Ascending aorta (tissue), 2 donors: ENCODE measurements around the gene SLC26A8. TPM values are rescaled to one million over a fixed set of nuclear protein-coding genes. Genes with fewer than 3 reads are reported as not detected.

Source experiments
- DNase-seq, 2 donors: peaks; one replicate each; pipeline ENCODE4 v3.0.0-alpha.2; 2019; ENCODE audit warnings: low spot score in 2 of 2
- H3K27ac ChIP-seq, 2 donors: fragments of 200-600 bp; sonication (generic); one replicate each; pipeline ENCODE4 v1.5.1; 2016 to 2017; ENCODE audit warnings: mild to moderate bottlenecking in 1 of 2
- H3K27me3 ChIP-seq: fragments of 200-600 bp; sonication (generic); one replicate; pipeline ENCODE4 v1.5.1; 2017
- H3K36me3 ChIP-seq, 2 donors: fragments of 200-600 bp; sonication (generic); one replicate each; pipeline ENCODE4 v1.5.1; 2016
- H3K4me1 ChIP-seq, 2 donors: fragments of 200-600 bp; sonication (generic); one replicate each; pipeline ENCODE4 v1.5.1; 2016 to 2017; ENCODE audit warnings: mild to moderate bottlenecking in 1 of 2
- H3K4me3 ChIP-seq, 2 donors: fragments of 200-600 bp; sonication (generic); one replicate each; pipeline ENCODE4 v1.5.1; 2016 to 2017; ENCODE audit warnings: mild to moderate bottlenecking in 1 of 2
- H3K9me3 ChIP-seq, 2 donors: fragments of 200-600 bp; sonication (generic); one replicate each; pipeline ENCODE4 v1.5.1; 2016
- intact Hi-C: fragments of 100-400 bp; cut with DNase I; formaldehyde crosslinking; loops from one replicate; pipeline ENCODE4 v1.15.1; 2023
- total RNA-seq: library from RNA; depleted of rRNA; stranded (reverse); fragments of >200 nt; gene quantifications from one replicate; pipeline ENCODE4 v1.1.0, GENCODE V29; 2016
- TF ChIP-seq, protein P1 (sequence below), 3 experiments: fragments of 200-600 bp in 2 of 3; fragments of 450-650 bp in 1 of 3; sonication (generic) in 2 of 3; IDR thresholded peaks; one replicate each; pipeline ENCODE4 v1.5.1; 2016 to 2019; ENCODE audit warnings: antibody characterized with exemption in 3 of 3, mild to moderate bottlenecking in 1 of 3, moderate library complexity in 1 of 3

SLC26A8 gene
- total RNA-seq, 1 donor from 2014 or later, result not detected

DNA sequence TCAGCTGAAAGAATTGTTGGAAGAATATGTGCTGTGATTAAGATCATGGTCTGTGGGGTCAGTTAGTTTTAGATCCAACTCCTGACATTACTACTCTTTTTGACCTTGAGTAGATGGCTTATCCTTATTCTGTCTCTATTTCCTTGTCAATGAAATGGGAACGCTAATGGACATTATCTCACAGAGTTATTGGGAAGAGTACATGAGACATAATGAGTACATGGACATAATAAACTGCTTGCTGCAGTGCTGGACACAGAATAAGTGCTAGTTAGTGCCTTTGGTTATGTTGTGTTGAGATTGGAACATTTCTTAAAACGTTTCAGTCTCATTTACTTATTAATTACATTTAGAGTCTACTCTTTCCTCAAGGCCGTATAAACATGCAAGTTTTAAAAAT lies 45.8 kb upstream of the SLC26A8 start:
- Histone ChIP-seq H3K36me3 (peaks cover 0 to 4% of the 10 kb centered on the region in 2 donors), H3K4me3 (no peak overlapping the region), H3K9me3 (no peaks in the 10 kb centered on the region), H3K27me3 (no peaks in the 10 kb centered on the region), H3K27ac (no peak overlapping the region), H3K4me1 (peaks cover 6 to 10% of the 10 kb centered on the region in 2 donors)
- TF ChIP-seq, protein P1, sequence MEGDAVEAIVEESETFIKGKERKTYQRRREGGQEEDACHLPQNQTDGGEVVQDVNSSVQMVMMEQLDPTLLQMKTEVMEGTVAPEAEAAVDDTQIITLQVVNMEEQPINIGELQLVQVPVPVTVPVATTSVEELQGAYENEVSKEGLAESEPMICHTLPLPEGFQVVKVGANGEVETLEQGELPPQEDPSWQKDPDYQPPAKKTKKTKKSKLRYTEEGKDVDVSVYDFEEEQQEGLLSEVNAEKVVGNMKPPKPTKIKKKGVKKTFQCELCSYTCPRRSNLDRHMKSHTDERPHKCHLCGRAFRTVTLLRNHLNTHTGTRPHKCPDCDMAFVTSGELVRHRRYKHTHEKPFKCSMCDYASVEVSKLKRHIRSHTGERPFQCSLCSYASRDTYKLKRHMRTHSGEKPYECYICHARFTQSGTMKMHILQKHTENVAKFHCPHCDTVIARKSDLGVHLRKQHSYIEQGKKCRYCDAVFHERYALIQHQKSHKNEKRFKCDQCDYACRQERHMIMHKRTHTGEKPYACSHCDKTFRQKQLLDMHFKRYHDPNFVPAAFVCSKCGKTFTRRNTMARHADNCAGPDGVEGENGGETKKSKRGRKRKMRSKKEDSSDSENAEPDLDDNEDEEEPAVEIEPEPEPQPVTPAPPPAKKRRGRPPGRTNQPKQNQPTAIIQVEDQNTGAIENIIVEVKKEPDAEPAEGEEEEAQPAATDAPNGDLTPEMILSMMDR (IDR thresholded peaks at IDR 0.05), result no peak
- intact Hi-C loops, result no loop called here
- no peak for DNase-seq

DNA sequence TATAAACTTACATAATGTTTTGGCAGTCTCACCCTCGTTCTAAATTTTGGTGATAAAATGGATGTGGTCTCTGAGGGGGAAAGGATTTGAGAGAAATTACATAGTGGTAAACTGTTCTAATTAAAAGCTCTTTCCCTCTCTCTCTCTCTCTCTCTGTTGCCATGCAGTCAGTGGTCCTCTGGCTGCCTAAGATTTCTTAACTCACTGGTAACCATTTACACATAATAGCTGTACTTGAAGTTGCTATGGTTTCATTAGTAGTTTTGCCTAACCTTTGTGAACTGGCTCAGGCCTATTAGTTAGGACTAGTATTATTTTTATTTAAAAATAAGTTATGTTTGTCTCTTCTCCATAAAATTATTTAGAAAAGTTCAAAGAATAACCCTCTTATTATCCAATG lies 45.1 kb upstream of the SLC26A8 start:
- TF ChIP-seq, protein P1 (IDR thresholded peaks at IDR 0.05), result no peak
- H3K9me3 ChIP-seq, result no peaks in the 10 kb centered on the region
- no peak overlapping the region for H3K27ac ChIP-seq
- peaks cover 0 to 2% of the 10 kb centered on the region in 2 donors for H3K36me3 ChIP-seq
- intact Hi-C loops, result no loop called here
- H3K27me3 ChIP-seq, result no peaks in the 10 kb centered on the region
- DNase-seq, result no peak
- no peak overlapping the region for H3K4me3 ChIP-seq
- peaks cover 6 to 16% of the 10 kb centered on the region in 2 donors for H3K4me1 ChIP-seq

DNA sequence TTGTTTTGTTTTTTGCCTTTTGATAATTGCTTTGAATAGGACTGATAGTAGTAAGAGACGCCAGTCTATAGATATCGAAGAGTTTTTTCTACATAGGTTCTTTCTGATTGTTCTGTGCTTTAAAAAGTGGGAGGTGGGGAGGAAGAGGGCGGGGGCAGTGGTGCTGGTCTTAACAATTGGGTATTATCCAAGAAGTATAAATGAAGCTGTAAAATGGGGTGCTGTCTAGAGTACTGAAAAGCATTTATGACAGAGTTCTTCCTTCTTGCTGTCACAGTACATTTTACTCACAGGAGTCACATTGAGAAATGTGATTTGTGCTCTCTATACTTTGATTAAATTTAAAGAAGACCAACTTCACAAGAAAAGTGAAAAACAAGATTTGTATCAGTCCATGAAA lies 44.1 kb upstream of the SLC26A8 start:
- intact Hi-C loops, result no loop called here
- TF ChIP-seq, protein P1 (IDR thresholded peaks at IDR 0.05), result no peak

DNA sequence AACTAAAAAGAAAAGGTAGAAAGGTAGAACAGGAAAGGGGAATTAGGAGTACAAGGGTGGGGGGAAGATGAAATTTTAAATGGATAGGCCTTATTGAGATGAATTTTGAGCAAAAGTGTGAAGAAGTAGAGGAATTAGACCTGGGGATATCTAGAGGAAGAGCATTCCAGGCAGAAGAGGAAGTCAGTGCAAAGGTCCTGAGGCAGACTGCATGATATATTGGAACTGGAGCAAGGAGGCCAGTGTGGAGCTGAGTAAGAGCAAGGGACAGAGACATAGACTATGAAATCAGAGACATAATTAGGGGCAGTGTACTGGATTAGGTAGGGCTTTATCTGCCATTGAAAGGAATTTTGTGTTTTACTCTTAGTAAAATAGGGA lies 43.6 kb upstream of the SLC26A8 start:
- intact Hi-C loops, result no loop called here
- no peaks in the 10 kb centered on the region for H3K36me3 ChIP-seq
- no peaks in the 10 kb centered on the region for H3K9me3 ChIP-seq
- no peak for DNase-seq
- H3K4me1 ChIP-seq, result peaks cover 6 to 20% of the 10 kb centered on the region in 2 donors
- TF ChIP-seq, protein P1 (IDR thresholded peaks at IDR 0.05), result no peak
- no peak overlapping the region for H3K27ac ChIP-seq
- H3K27me3 ChIP-seq, result no peaks in the 10 kb centered on the region
- no peak overlapping the region for H3K4me3 ChIP-seq

More for the DNA sequence above, 44.1 kb upstream of the SLC26A8 start:
- no peak overlapping the region for H3K27ac ChIP-seq
- no peaks in the 10 kb centered on the region for H3K27me3 ChIP-seq
- DNase-seq, result no peak
- no peaks in the 10 kb centered on the region for H3K9me3 ChIP-seq
- no peak overlapping the region for H3K4me3 ChIP-seq
- no peaks in the 10 kb centered on the region for H3K36me3 ChIP-seq
- H3K4me1 ChIP-seq, result peaks cover 6 to 20% of the 10 kb centered on the region in 2 donors

DNA sequence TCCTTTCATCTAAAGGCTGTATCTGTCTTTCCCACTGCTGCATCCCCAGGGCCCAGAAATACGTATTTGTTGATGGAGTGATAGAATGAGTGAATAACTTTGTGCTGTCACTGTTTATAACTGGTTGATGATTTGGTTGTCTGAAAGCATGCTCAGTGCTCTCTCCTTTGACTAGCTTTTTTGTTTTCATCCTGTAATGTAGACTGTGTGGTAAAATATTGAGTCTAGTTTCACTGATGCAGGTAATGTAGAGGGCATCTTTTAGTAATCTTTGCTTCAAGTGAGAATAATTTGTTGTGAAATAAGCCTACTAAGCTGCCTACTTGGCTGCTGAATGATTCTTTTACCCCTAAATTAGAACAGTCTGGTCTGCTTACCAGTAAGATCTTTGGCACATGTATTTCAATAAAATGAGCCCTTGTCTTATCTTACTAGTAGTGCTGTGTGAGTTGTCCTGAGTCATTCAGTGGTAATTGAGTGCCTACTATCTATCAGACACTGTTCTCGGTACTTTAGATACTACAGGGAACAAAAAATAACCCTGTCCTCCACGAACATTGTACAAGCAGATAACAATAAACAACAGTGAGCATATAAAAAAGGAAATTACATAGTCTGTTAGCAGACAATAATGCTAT lies 43.1 kb upstream of the SLC26A8 start:
- intact Hi-C loops, result no loop called here
- Histone ChIP-seq H3K27me3 (no peaks in the 10 kb centered on the region), H3K36me3 (no peaks in the 10 kb centered on the region), H3K9me3 (no peaks in the 10 kb centered on the region), H3K4me3 (no peak overlapping the region), H3K4me1 (peaks cover 6 to 20% of the 10 kb centered on the region in 2 donors), H3K27ac (no peak overlapping the region)
- TF ChIP-seq, protein P1 (IDR thresholded peaks at IDR 0.05), result no peak
- DNase-seq, result no peak

DNA sequence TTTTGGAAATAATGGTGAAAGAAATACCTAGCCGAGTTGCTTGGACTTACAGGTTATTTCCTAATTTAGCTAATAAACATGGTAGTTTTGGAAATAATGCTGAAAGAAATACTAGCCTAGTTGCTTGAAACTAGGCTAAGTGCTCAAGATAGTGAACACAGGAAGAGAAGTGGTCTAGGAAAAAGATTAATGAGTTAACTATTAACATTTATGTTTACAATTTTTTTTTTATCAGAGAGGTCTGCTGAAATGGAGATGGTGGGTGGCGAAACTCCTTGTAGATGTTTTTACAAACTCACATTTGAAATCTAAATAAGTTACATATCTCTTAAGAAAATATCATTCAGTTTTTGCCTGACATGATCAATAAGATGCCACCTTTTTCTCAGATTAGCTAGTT lies 42.4 kb upstream of the SLC26A8 start:
- intact Hi-C loops, result no loop called here
- no peak for DNase-seq
- Histone ChIP-seq H3K27me3 (no peaks in the 10 kb centered on the region), H3K4me3 (no peak overlapping the region), H3K4me1 (peaks cover 6 to 20% of the 10 kb centered on the region in 2 donors), H3K36me3 (no peaks in the 10 kb centered on the region), H3K27ac (no peak overlapping the region), H3K9me3 (no peaks in the 10 kb centered on the region)
- TF ChIP-seq, protein P1 (IDR thresholded peaks at IDR 0.05), result no peak
